GM21381 (cell line): ENCODE results near the gene CEMIP.
A peak's percentile ranks its signal among the peaks of the same experiment; 100 is the strongest.

Experiments
- ATAC-seq: cut with Tn5 transposase; IDR thresholded peaks from one replicate; pipeline ENCODE4 v1.9.1; 2021; ENCODE audit warnings: mild to moderate bottlenecking, moderate library complexity; ENCODE audit not compliant: unreplicated experiment

The CEMIP gene

GRCh38 chr15:80971143-80971542 lies 192.0 kb downstream of the CEMIP start:
- no peak for ATAC-seq

GRCh38 chr15:80972276-80972675 lies 193.1 kb downstream of the CEMIP start:
- no peak for ATAC-seq

DNA sequence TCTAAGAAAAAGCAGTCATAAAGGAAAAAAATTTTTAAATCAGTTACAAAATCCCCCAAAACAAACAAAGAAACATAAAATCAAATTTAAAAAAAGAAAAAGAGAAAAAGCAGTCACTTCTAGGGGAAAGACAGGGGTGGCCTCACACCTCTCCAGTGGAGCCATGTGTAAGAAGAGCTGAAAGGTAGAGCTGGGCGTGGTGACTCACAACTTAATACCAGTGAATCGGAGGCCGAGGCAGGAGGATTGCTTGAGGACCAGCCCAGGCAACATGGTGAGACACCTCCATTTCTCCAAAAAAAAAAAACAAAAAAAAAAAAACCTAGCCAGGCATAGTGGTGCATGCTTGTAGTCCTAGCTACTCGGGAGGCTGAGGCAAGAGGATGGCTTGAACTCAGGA lies 195.7 kb downstream of the CEMIP start:
- ATAC-seq, result no peak

DNA sequence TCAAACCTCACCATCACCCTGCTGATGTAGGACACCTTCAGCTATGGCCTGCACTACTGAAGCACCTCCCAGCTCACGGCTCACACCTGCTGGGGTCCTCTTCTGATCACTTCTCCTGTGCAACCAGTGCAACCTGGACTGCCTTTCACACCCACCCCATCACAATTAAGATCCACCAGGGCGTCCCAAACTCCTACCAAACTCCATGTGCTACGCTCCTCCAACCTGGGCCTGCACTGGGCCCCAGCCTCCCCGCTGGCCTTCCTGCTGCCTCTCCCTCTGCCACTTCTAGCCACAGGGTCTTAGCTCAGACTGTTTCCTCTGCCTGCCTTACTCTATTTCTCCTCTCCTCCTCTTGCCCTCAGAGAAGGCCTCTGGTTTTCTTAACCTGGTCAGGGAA lies 197.7 kb downstream of the CEMIP start:
- no peak for ATAC-seq

DNA sequence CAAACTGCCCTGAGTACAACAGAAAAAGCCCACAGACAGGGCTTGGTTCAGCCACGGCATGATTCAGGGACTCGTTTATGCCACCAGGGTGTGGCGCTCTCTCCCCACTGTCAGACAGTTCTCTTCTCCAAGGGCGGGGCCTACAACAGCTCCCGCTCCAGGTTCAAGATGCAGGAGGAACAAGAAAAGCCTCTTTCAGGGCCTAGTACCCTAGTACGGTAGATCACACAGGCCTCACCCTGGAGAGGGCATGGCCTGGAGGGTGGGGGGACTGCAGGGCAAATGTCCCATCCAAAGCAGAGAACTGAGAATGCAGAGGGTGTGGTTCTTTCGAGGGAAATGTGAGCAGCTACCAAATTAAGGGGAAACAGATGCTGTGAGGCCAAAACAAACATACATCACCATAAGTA lies 198.5 kb downstream of the CEMIP start:
- ATAC-seq, result no peak

DNA sequence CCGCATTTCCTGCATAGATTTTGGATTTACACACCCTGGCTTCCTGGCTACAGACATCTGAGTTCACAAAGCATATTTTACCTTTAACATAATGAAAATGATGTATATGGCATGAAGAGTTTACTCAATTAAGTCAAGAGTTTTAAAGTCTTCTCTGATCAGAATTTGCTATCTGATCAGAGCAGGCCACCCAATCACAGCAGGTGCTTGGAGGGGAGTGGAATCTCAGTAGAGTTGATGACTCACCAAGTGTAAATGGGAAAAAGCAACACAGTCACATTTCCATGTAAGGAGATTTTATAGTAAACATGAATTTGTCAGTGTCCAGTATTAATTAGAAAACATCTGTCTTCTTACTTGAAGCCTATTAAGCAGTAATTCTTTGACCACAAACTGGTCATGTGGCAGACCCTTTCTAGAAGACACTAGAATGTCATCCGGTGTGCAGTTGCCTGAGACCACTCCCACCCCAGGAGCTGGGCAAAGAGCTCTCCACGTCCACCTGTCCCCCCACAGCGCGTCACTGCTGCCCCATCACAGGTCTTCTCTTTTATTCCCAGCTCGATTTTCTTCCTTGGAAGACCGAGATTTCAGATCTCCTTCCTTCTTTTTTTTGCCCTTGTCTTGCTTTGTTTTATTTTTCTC lies 199.6 kb downstream of the CEMIP start:
- ATAC-seq, result no peak

GRCh38 chr15:80979538-80980200 lies 200.5 kb downstream of the CEMIP start:
- ATAC-seq, result no peak

DNA sequence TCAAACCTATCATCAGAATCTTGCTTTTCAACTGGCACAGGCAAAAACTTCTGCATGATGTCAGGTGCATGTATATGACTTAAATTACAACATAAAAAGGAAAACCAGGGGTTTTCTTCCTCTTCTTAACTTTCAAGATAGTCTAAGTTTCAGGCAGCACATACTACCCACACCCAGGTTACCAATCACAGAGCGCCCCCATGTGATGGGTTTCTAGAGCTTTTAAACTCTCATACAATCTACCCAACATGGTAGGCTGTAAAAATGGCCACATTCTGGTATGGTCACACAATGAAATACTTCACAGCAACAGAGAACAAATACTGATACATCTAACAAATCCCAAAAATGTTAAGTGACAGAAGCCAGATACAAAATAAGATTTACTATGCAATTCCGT lies 203.0 kb downstream of the CEMIP start:
- no peak for ATAC-seq

DNA sequence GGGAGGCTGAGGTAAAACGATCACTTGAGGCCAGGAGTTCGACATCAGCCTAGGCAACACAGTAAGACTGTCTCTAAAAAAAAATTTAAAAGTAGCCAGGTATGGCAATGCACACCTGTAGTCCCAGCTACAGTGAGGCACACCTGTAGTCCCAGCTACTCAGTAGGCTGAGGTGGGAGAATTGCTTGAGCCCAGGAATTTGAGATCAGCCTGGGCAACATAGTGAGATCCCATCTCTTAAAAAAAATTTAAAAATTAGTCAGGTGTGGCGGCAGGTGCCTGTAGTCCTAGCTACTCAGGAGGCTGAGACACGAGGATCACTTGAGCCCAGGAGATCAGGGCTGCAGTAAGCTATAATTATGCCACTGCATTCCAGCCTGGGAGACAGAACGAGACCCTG lies 203.7 kb downstream of the CEMIP start:
- ATAC-seq, result no peak

- ATAC-seq, result no peak
Observed at GRCh38 chr15:80984856-80985255, 205.7 kb downstream of the CEMIP start.

DNA sequence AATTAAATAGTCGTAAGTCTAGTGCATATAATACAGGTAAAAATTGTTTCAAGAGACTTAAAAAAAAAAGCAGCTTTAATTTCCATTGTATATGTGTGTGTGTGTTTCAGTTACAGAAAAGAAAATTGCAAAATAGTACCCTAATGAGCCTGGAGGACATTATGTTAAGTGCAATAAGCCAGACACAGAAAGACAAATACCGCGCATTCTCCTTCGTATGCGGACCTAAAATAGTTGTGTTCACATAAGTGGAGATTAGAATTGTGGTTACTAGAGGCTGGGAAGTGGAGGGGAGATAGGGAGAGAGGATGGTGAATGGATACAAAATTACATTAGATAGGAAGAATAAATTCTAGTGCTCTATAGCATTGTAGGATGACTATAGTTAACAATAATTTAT lies 206.8 kb downstream of the CEMIP start:
- no peak for ATAC-seq

- ATAC-seq, result no peak
Observed at GRCh38 chr15:80986487-80986886, 207.3 kb downstream of the CEMIP start.

DNA sequence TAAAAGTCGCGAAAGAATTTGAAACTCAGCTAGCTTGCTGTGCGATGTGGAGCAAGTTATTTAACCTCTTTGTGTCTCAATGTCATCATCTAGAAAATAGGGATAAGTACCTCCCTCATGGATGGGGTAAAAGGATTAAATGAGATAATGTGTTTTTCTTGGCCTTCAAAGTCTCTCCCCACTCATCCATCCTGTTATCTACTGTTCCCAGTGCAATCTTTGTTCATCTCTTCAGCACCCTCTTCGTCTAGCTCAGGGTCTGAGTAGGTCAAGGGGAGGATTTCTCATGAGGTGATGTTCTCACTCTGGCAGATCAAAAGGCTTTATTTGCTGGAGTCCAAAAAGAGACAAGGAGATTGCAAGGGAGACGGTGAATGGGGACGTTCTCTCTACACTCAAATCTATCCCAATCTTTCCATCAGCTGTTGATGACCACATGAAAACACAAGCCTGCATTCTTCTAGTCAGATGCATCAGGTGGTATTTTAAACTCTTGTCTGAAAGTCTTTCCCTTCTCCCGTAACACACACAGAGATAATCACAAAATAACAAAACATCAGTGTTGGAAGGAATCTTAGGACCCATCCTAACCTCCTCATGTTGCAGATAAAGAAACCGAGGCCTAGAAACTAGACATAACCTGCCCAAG lies 209.1 kb downstream of the CEMIP start:
- ATAC-seq, result no peak

DNA sequence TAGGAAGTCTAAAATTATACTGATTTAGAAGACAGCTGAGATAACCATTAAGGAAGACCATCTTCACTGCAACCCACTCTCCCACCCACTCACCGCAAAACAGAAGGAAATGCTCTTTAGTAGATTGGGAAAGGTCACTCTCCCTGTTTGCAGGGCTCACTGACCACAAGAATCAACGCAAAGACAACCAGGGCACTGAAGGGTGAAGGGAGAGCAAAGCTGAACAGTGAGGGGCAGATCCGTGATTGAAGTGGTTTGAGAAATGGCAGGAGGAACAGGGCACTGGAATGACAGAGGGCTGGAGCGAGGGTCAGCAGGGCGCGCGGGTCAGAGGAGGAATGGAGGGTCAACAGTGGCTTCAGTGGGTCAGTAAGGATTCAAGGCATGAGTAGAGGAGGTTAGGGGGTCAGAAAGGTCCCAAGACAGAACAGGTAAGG lies 209.9 kb downstream of the CEMIP start:
- no peak for ATAC-seq

DNA sequence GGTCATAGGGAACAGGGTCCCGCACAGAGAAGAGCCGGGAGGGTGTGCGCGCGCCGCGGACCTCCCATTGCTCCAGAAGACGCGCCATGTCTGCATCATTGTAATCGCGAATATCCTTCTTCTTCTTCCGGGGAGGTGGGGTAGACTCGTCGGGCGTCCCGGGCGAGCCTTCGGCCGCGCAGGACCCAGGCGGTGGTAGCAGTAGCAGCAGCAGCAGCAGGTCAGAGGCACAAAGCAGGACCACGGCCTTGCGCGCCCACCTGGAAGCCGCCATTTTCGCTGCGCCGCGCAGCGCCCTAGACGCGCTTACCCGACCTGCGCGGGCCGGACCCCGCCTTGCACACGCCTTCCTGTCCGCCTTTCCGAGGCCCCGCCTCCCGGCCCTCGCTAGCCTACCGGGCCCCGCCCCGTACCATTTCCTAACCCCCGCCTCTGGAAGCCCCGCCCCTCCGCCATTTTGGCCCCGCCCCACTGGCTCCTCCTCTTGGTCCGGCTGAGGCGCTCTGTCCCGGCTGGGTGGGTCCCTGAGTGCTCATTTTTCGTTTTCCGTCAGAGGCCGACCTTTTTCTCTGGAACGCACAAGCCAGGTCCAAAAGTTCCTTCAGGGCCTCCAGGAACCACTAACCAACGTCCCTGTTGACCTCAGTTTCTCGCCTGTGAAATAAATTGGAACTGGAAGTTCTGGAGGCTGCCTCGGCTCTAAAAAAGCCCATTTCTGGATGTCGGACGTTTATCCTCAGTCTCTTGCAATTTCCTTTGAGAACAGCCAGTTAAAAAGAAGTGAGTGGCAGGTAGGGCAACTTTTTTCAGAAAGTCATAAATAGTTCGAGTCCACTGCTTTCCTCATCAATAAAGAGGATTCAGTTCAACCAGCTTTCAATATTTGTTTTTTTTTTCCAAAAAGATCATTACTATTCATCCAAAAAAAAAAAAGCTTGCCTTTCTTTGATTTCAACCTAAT lies 210.6 kb downstream of the CEMIP start, which contains the start of gene MESD:
MESD (minus strand) TSS at position 302 of the 961 bp plus-strand sequence; CDS start at position 274, 28 bp downstream.
- ATAC-seq, result peak; percentile 97

GRCh38 chr15:80990955-80991354 lies 211.8 kb downstream of the CEMIP start:
- no peak for ATAC-seq

GRCh38 chr15:80991421-80991820 lies 212.3 kb downstream of the CEMIP start:
- ATAC-seq, result no peak

GRCh38 chr15:80992006-80992405 lies 212.8 kb downstream of the CEMIP start:
- ATAC-seq, result no peak

DNA sequence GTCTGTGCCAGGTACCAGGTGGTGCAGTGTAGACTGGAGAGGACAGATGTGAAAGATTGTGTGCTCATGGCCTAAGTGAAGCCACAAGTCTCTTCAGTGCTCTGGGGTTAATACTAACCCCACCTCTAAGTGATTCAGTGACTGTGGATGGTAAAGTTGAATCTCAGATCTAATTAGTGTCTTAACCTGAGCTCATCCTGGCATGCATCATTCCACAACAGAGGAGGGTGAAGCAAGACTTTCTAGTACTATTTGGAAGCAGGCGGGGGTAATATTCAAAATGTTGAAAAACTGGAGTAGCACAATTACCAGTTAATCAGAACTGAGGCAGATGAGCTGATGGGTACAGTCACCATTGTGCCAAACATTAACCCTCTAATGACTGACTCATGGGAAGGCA lies 213.3 kb downstream of the CEMIP start:
- no peak for ATAC-seq

- no peak for ATAC-seq
Observed at GRCh38 chr15:80996247-80996646, 217.1 kb downstream of the CEMIP start.

- no peak for ATAC-seq
Observed at GRCh38 chr15:80997692-80998091, 218.5 kb downstream of the CEMIP start.
